B cell (primary cell): Measurements from ENCODE around the gene SGSH.

Experiments
- CTCF ChIP-seq: fragments of 200-600 bp; IDR thresholded peaks from one replicate; pipeline ENCODE4 v1.8.0; 2022; ENCODE audit warnings: antibody characterized with exemption, mild to moderate bottlenecking
- EZH2 ChIP-seq: IDR thresholded peaks from 2 replicates; pipeline ENCODE4 v1.6.1; 2012; ENCODE audit warnings: borderline replicate concordance, low read depth, mild to moderate bottlenecking, moderate library complexity, low read length; ENCODE audit not compliant: insufficient read depth, poor library complexity, severe bottlenecking

DNA sequence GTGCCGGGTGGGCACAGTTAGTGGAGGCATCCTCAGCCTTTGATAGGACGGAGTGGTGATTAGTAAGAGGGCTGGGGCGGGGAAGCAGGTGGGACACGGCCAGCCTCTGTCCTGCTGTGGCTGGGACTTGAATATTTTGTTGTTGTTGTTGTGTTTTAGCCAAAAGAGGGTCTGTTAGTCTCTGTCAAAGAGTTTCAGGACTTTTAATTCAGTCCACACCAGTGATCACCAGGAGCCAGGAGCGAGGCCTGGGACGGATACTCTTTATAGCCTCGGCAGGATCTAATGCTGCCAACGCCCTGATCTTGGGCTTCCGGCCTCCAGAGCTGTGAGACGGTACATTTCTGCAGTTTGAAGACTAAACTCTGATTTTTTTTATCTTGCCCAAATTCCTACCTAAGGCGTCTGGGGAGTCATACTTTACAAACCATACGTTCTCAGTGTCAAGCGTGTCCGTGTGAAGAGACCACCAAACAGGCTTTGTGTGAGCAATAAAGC lies 37.6 kb upstream of the SGSH start:
- TF ChIP-seq CTCF (no peak), EZH2 (no peak)
